Measurements from ENCODE around the gene CHIC1. TPM values are rescaled to one million over a fixed set of nuclear protein-coding genes. Genes with fewer than 3 reads are reported as not detected.
A peak's percentile ranks its signal among the peaks of the same experiment; 100 is the strongest.
"Not testable (repeated sequence)": the region's sequence is repeated elsewhere in the genome, so short reads cannot be mapped to it uniquely, and the experiment has no call there.

Gene CHIC1
- total RNA-seq (10 to 100 TPM in 3 of 5 experiments, 1 to 10 TPM in 2; 7.8 to 17.3 (median 10.7) TPM), polyA plus RNA-seq (1 to 10 TPM; 1.6 to 3.6 TPM), total RNA-seq (11.8 reads per million, percentile 39 among the genes with 10 or more reads in this experiment)

DNA sequence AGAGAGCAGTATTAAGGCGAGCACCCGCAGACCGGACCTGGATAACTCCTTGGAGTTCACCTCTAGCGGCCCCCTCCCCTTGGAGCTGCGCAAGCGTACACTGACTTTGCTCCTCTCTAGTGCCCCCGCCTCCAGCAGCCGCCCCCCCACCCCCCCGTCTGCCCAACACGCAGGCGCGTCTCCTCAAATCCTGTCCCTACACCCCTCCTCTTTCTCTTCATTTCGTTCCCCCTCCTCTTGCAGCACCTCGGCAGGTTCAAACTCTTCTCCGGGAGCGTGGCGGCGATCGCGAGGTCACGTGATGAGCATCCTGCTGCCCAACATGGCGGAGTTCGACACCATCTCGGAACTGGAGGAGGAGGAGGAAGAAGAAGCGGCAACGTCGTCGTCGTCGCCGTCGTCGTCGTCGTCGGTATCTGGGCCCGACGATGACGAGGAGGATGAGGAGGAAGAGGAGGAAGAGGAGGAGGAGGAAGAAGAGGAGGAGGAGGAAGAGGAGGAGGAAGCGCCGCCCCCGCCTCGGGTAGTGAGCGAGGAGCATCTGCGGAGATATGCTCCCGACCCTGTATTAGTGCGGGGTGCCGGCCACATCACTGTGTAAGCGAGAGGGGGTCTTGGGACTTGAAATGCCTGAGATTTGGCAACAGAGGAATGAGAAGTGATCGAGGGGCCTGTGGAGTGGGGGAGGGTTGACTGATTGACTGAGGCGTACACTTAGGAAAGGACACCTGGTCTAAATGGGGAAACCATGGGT lies at the start of gene CHIC1:
CHIC1 (plus strand) TSS at position 214 of the 754 bp plus-strand sequence; CDS start at position 302, 88 bp downstream.
- Histone ChIP-seq H3K27ac (ENCODE audit: low read depth, low read length) (peak within 1 kb of the TSS; percentile 81), H3K4me1 (ENCODE audit: control insufficient read depth in 2 of 2, insufficient read depth in 2 of 2, low read length in 2 of 2) (no peaks in the 10 kb centered on the region), H3K4me3 (ENCODE audit: low read length) (peak within 1 kb of the TSS; percentile 73), H3K9me3 (ENCODE audit: control insufficient read depth in 2 of 3, low read length in 3 of 3) (no peaks in the 10 kb centered on the region), H3K27me3 (ENCODE audit: control insufficient read depth in 2 of 2, insufficient read depth in 2 of 2, low read length in 2 of 2) (no peaks in the 10 kb centered on the region), H3K36me3 (ENCODE audit: control insufficient read depth in 2 of 3, insufficient read depth in 3 of 3, low read length in 3 of 3) (no peaks in the 10 kb centered on the region)
- Mint-ChIP-seq H3K4me3 (peak within 1 kb of the TSS; percentile 91 to 99 (median 96)), H3K27ac (peak within 1 kb of the TSS; percentile 96 to 100 (median 98)), H3K36me3 (peaks cover 0 to 2% (median 0%) of the 10 kb centered on the region in 5 donors), H3K9me3 (peaks cover 0 to 1% (median 0%) of the 10 kb centered on the region in 11 donors), H3K27me3 (no peaks in the 10 kb centered on the region), H3K4me1 (peaks cover 7 to 26% (median 13%) of the 10 kb centered on the region in 7 donors)
- CTCF ChIA-PET, result no interaction called here
- DNase-seq, result peak; percentile 33 to 80 (median 71)
- peak; percentile 80 for ATAC-seq
- POLR2A ChIA-PET, result no interaction called here
- intact Hi-C loops (cut with micrococcal nuclease), result loop anchor here (1.0 to 10.0 kb wide), 11 partner anchors 18 to 1962 kb away; partner anchors contain the start of genes UPRT (in 2 of the 2), ABCB7 (in 1 of the 2), NAP1L2 (in 1 of the 2) and RLIM (in 1 of the 2)

- H3K4me1 ChIP-seq (ENCODE audit: control insufficient read depth in 2 of 2, insufficient read depth in 2 of 2, low read length in 2 of 2); H3K36me3 Mint-ChIP-seq; POLR2A ChIA-PET; ATAC-seq; intact Hi-C loops (cut with micrococcal nuclease); H3K27ac ChIP-seq (ENCODE audit: low read depth, low read length); H3K27me3 Mint-ChIP-seq; CTCF ChIA-PET; H3K36me3 ChIP-seq (ENCODE audit: control insufficient read depth in 2 of 3, insufficient read depth in 3 of 3, low read length in 3 of 3); H3K4me3 ChIP-seq (ENCODE audit: low read length); H3K4me1 Mint-ChIP-seq; H3K9me3 ChIP-seq (ENCODE audit: control insufficient read depth in 2 of 3, low read length in 3 of 3); H3K27ac Mint-ChIP-seq; H3K4me3 Mint-ChIP-seq; H3K27me3 ChIP-seq (ENCODE audit: control insufficient read depth in 2 of 2, insufficient read depth in 2 of 2, low read length in 2 of 2); DNase-seq: not testable (repeated sequence)
- H3K9me3 Mint-ChIP-seq, result peaks cover 0 to 49% (median 7%) of the 10 kb centered on the region in 11 donors
Observed at GRCh38 chrX:73522823-73523222, 40.2 kb upstream of the CHIC1 start.

DNA sequence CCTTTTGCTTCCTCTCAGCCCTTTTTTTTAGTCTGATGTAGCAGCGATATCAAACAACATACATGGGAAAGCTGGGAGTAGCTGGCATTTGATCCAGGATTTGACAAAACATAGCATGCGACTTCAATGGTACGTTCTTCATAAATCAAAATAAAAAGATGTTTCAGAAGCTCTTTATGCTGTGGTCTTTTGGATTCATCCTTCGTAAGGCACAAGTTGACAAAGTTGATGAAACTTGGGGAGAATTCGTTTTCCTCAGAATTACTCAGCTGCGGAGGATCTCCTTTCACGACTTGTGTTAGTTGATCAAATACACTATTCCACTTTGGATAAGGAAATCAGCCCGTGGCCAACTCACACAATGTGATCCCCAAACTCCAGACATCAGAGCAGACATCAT lies 38.1 kb upstream of the CHIC1 start:
- peaks cover 0 to 67% (median 13%) of the 10 kb centered on the region in 11 donors for H3K9me3 Mint-ChIP-seq
- no peak overlapping the region for H3K27ac ChIP-seq (ENCODE audit: low read depth, low read length)
- H3K4me3 Mint-ChIP-seq, result no peak overlapping the region
- peaks cover 0 to 10% (median 4%) of the 10 kb centered on the region in 5 donors for H3K36me3 Mint-ChIP-seq
- POLR2A ChIA-PET, result no interaction called here
- H3K27me3 Mint-ChIP-seq, result no peaks in the 10 kb centered on the region
- no peaks in the 10 kb centered on the region for H3K27me3 ChIP-seq (ENCODE audit: control insufficient read depth in 2 of 2, insufficient read depth in 2 of 2, low read length in 2 of 2)
- no peaks in the 10 kb centered on the region for H3K36me3 ChIP-seq (ENCODE audit: control insufficient read depth in 2 of 3, insufficient read depth in 3 of 3, low read length in 3 of 3)
- H3K27ac Mint-ChIP-seq, result no peak overlapping the region
- no peaks in the 10 kb centered on the region for H3K4me1 Mint-ChIP-seq
- peaks cover 0 to 5% (median 0%) of the 10 kb centered on the region in 3 experiments for H3K9me3 ChIP-seq (ENCODE audit: control insufficient read depth in 2 of 3, low read length in 3 of 3)
- intact Hi-C loops (cut with micrococcal nuclease), result no loop called here
- CTCF ChIA-PET, result no interaction called here
- DNase-seq (no peak), ATAC-seq (no peak)
- H3K4me3 ChIP-seq (ENCODE audit: low read length), result no peak overlapping the region
- H3K4me1 ChIP-seq (ENCODE audit: control insufficient read depth in 2 of 2, insufficient read depth in 2 of 2, low read length in 2 of 2), result no peaks in the 10 kb centered on the region

DNA sequence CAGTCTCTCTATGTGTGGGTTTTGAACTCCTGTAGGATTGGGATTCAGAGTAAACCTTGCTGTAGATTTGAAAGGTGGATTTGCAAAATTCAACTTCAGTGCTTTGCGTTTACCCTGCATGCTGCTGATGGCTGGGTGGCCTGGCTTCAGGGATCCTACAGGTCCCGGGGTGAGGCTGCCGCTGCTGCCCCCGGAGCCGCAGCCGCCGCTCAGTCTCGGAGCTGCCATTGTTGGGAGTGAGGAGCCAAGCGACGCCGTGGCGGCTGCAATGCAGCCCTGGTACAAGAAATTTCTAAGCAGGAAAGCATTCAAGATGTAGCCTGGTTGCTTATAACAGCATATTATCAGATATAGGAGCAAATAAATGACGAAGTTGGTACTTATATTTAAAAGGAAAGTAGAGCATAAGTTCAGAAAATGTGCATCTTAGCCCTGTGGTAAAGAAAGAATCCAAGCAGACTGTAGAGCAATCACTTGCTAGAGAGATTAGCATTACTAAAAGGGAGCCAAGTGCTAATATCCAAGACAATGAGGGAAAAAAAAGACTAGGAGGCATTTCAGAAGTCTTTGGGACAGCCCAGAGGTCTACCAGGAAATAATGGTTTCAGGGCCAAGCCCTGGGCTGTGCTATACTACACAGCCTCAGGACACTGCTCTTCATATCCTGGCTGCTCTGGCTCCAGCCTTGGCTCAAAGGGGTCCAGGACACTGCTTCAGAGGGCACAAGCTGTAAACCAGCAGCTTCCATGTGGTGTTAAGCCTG lies 36.9 kb upstream of the CHIC1 start:
- no peaks in the 10 kb centered on the region for H3K27me3 ChIP-seq (ENCODE audit: control insufficient read depth in 2 of 2, insufficient read depth in 2 of 2, low read length in 2 of 2)
- H3K9me3 Mint-ChIP-seq, result peaks cover 3 to 75% (median 21%) of the 10 kb centered on the region in 11 donors
- ATAC-seq (no peak), DNase-seq (no peak)
- H3K36me3 ChIP-seq (ENCODE audit: control insufficient read depth in 2 of 3, insufficient read depth in 3 of 3, low read length in 3 of 3), result no peaks in the 10 kb centered on the region
- no peak overlapping the region for H3K4me3 Mint-ChIP-seq
- no peaks in the 10 kb centered on the region for H3K4me1 Mint-ChIP-seq
- H3K27me3 Mint-ChIP-seq, result no peaks in the 10 kb centered on the region
- H3K9me3 ChIP-seq (ENCODE audit: control insufficient read depth in 2 of 3, low read length in 3 of 3), result peaks cover 0 to 5% (median 0%) of the 10 kb centered on the region in 3 experiments
- H3K4me3 ChIP-seq (ENCODE audit: low read length), result no peak overlapping the region
- ChIA-PET CTCF (no interaction called here), POLR2A (no interaction called here)
- intact Hi-C loops (cut with micrococcal nuclease), result no loop called here
- H3K27ac ChIP-seq (ENCODE audit: low read depth, low read length), result no peak overlapping the region
- H3K27ac Mint-ChIP-seq, result no peak overlapping the region
- no peaks in the 10 kb centered on the region for H3K4me1 ChIP-seq (ENCODE audit: control insufficient read depth in 2 of 2, insufficient read depth in 2 of 2, low read length in 2 of 2)
- peaks cover 0 to 17% (median 7%) of the 10 kb centered on the region in 5 donors for H3K36me3 Mint-ChIP-seq

DNA sequence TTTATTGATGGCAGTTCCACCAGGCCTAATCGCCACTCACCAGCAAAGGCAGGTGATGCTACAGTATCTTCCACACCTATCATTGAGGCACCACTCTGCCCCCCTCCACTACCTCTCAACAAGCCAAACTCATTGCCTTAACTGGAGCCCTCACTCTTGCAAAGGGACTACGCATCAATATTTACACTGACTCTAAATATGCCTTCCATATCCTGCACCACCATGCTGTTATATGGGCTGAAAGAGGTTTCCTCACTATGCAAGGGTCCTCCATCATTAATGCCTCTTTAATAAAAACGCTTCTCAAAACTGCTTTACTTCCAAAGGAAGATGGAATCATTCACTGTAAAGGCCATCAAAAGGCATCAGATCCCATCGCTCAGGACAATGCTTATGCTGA lies 31.3 kb upstream of the CHIC1 start:
- intact Hi-C loops (cut with micrococcal nuclease); H3K4me1 Mint-ChIP-seq; ATAC-seq; H3K4me3 ChIP-seq (ENCODE audit: low read length); DNase-seq; H3K27me3 Mint-ChIP-seq; H3K9me3 ChIP-seq (ENCODE audit: control insufficient read depth in 2 of 3, low read length in 3 of 3); CTCF ChIA-PET; H3K4me3 Mint-ChIP-seq; H3K27ac ChIP-seq (ENCODE audit: low read depth, low read length); H3K36me3 ChIP-seq (ENCODE audit: control insufficient read depth in 2 of 3, insufficient read depth in 3 of 3, low read length in 3 of 3); H3K27me3 ChIP-seq (ENCODE audit: control insufficient read depth in 2 of 2, insufficient read depth in 2 of 2, low read length in 2 of 2); H3K27ac Mint-ChIP-seq; H3K4me1 ChIP-seq (ENCODE audit: control insufficient read depth in 2 of 2, insufficient read depth in 2 of 2, low read length in 2 of 2); POLR2A ChIA-PET: not testable (repeated sequence)
- Mint-ChIP-seq H3K9me3 (peaks cover 8 to 77% (median 39%) of the 10 kb centered on the region in 11 donors), H3K36me3 (peaks cover 2 to 36% (median 28%) of the 10 kb centered on the region in 5 donors)

DNA sequence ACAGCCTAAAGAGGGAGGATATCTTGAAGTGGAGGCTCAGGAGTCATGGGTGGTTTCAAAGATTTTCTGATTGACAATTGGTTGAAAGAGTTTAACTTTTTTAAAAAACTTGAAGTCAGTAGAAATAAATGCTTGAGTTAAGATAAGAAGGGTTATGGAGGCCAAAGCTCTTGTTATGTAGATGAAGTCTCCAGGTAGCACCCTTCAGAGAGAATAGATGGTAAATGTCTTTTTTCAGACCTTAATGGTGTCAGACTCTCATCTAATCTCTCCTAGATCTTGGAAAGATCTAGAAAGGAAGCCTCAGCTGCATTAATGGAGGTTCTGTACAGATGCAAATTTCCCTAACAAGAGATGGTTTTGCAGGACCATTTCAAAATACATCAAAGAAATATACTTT lies 6.8 kb upstream of the CHIC1 start:
- no peak for ATAC-seq
- no peak overlapping the region for H3K27ac Mint-ChIP-seq
- peaks cover 0 to 11% (median 7%) of the 10 kb centered on the region in 7 donors for H3K4me1 Mint-ChIP-seq
- intact Hi-C loops (cut with micrococcal nuclease), result no loop called here
- no peaks in the 10 kb centered on the region for H3K36me3 Mint-ChIP-seq
- CTCF ChIA-PET, result no interaction called here
- H3K4me3 Mint-ChIP-seq, result no peak overlapping the region
- Histone ChIP-seq H3K36me3 (ENCODE audit: control insufficient read depth in 2 of 3, insufficient read depth in 3 of 3, low read length in 3 of 3) (no peaks in the 10 kb centered on the region), H3K4me1 (ENCODE audit: control insufficient read depth in 2 of 2, insufficient read depth in 2 of 2, low read length in 2 of 2) (no peaks in the 10 kb centered on the region), H3K9me3 (ENCODE audit: control insufficient read depth in 2 of 3, low read length in 3 of 3) (no peaks in the 10 kb centered on the region), H3K4me3 (ENCODE audit: low read length) (no peak overlapping the region), H3K27me3 (ENCODE audit: control insufficient read depth in 2 of 2, insufficient read depth in 2 of 2, low read length in 2 of 2) (no peaks in the 10 kb centered on the region), H3K27ac (ENCODE audit: low read depth, low read length) (no peak overlapping the region)
- H3K9me3 Mint-ChIP-seq, result peaks cover 0 to 2% (median 0%) of the 10 kb centered on the region in 11 donors
- POLR2A ChIA-PET, result interaction anchor here (0.6 kb wide), 1 partner anchor 331 kb away, joined by 3 read pairs; no protein-coding TSS in a partner anchor
- no peak for DNase-seq
- no peaks in the 10 kb centered on the region for H3K27me3 Mint-ChIP-seq
